GM21515 (cell line): ENCODE measurements around the gene LYZ.
A peak's percentile ranks its signal among the peaks of the same experiment; 100 is the strongest.
"Not testable (repeated sequence)": the region's sequence is repeated elsewhere in the genome, so short reads cannot be mapped to it uniquely, and the experiment has no call there.

ENCODE experiments used
- ATAC-seq: cut with Tn5 transposase; IDR thresholded peaks from one replicate; pipeline ENCODE4 v1.9.1; 2021; ENCODE audit not compliant: unreplicated experiment

The LYZ gene

GRCh38 chr12:69348162-69348938 is at the start of gene LYZ:
Gene LYZ (plus strand): TSS chr12:69348381. CDS start chr12:69348409, 28 bp downstream.
- no peak for ATAC-seq

GRCh38 chr12:69298947-69299346 is 49.2 kb upstream of the LYZ start:
- ATAC-seq: no peak

GRCh38 chr12:69304284-69304683 is 43.9 kb upstream of the LYZ start:
- ATAC-seq: no peak

GRCh38 chr12:69309461-69309860 is 38.7 kb upstream of the LYZ start:
- ATAC-seq: no peak

GRCh38 chr12:69313209-69313608 is 35.0 kb upstream of the LYZ start:
- ATAC-seq: no peak

- not testable (repeated sequence) for ATAC-seq
Measured at GRCh38 chr12:69316784-69317183, 31.4 kb upstream of the LYZ start.

GRCh38 chr12:69317233-69317632 is 30.9 kb upstream of the LYZ start:
- not testable (repeated sequence) for ATAC-seq

GRCh38 chr12:69318225-69318624 is 30.0 kb upstream of the LYZ start:
- no peak for ATAC-seq

- no peak for ATAC-seq
Measured at GRCh38 chr12:69321351-69321750, 26.8 kb upstream of the LYZ start.

- peak; percentile 91 for ATAC-seq
Measured at GRCh38 chr12:69324797-69325466, 23.2 kb upstream of the LYZ start.

- ATAC-seq: no peak
Measured at GRCh38 chr12:69328426-69328825, 19.8 kb upstream of the LYZ start.

GRCh38 chr12:69329669-69330428 is 18.3 kb upstream of the LYZ start:
- no peak for ATAC-seq

- ATAC-seq: peak; percentile 90
Measured at GRCh38 chr12:69330475-69331473, 17.4 kb upstream of the LYZ start.

- ATAC-seq: no peak
Measured at GRCh38 chr12:69331519-69331908, 16.7 kb upstream of the LYZ start.

GRCh38 chr12:69331909-69332684 is 16.1 kb upstream of the LYZ start:
- ATAC-seq: no peak

GRCh38 chr12:69332815-69333358 is 15.3 kb upstream of the LYZ start:
- no peak for ATAC-seq

- ATAC-seq: no peak
Measured at GRCh38 chr12:69334158-69334557, 14.0 kb upstream of the LYZ start.

- ATAC-seq: no peak
Measured at GRCh38 chr12:69337311-69338090, 10.7 kb upstream of the LYZ start.
